Transverse colon (tissue), 4 donors: ENCODE results near the gene KDM2B.

ENCODE experiments used
- CTCF ChIP-seq, 5 experiments: fragments of 200-600 bp in 3 of 5; fragments of 450-650 bp in 2 of 5; sonication (generic) in 3 of 5; IDR thresholded peaks; 1 replicate in 2 of 5; 2 replicates in 3 of 5; pipeline ENCODE4 v1.5.1; 2016 to 2017; ENCODE audit warnings: antibody characterized with exemption in 5 of 5, inconsistent platforms in 3 of 5, mild to moderate bottlenecking in 2 of 5, moderate library complexity in 1 of 5
- POLR2A ChIP-seq: fragments of 450-650 bp; IDR thresholded peaks from one replicate; pipeline ENCODE4 v1.6.1; 2016; ENCODE audit warnings: antibody characterized with exemption, mild to moderate bottlenecking, moderate library complexity
- POLR2AphosphoS5 ChIP-seq, 3 donors: sonication (generic); formaldehyde crosslinking; IDR thresholded peaks; one replicate each; pipeline ENCODE4 v1.6.1; 2016; ENCODE audit warnings: antibody characterized with exemption in 3 of 3

GRCh38 chr12:121533394-121534090, 47.3 kb downstream of the KDM2B start:
- no peak for TF ChIP-seq POLR2AphosphoS5 (IDR thresholded peaks at IDR 0.05)
- TF ChIP-seq CTCF (IDR thresholded peaks at IDR 0.05) = no peak
- TF ChIP-seq POLR2A = no peak
